ENCODE results near the gene FAM236C. TPM values are rescaled to one million over a fixed set of nuclear protein-coding genes. Genes with fewer than 3 reads are reported as not detected.
"Not testable (repeated sequence)": the region's sequence is repeated elsewhere in the genome, so short reads cannot be mapped to it uniquely, and the experiment has no call there.

Gene FAM236C
- total and polyA plus RNA-seq, 7 donors: not detected

DNA sequence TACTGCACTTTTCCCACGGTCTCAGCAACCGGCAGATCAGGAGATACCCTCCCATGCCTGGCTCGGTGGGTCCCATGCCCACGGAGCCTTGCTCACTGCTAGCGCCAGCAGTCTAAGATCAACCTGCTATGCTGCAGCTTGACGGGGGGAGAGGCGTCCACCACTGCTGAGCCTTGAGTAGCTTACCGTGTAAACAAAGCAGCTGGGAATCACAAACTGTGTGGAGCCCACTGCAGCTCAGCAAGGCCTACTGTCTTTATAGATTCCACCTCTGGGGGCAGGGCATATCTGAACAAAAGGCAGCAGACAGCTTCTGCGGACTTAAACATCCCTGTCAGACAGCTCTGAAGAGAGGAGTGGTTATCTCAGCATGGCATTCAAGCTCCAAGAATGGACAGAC is 47.6 kb downstream of the FAM236C start:
- H3K27ac ChIP-seq; H3K36me3 ChIP-seq (ENCODE audit: insufficient read depth in 1 of 2, low read depth in 1 of 2); H3K9me3 ChIP-seq; H3K4me3 ChIP-seq; ATAC-seq; intact Hi-C loops (cut with DNase I); H3K4me1 ChIP-seq; H3K27me3 ChIP-seq (ENCODE audit: insufficient read depth in 3 of 3, low read length in 2 of 3); DNase-seq: not testable (repeated sequence)
- WGBS, 3 donors: no CpG with 5 or more reads among the region's 9 CpGs

Other genes starting within 250 kb of the FAM236C start
- 10 to 100 TPM; 39.4 to 84.8 (median 55.1) TPM for gene PHKA1, start 198.3 kb upstream of the FAM236C start, total RNA-seq
- gene PHKA1, start 198.3 kb upstream of the FAM236C start, polyA plus RNA-seq: 100 to 1,000 TPM in 1 of 3 donors, 10 to 100 TPM in 2; 14.7 to 112 (median 47.8) TPM
- not detected for gene DMRTC1B, start 135.7 kb upstream of the FAM236C start, total RNA-seq
- gene DMRTC1B, start 135.7 kb upstream of the FAM236C start, polyA plus RNA-seq: not detected
- not detected for gene FAM236B, start 130.0 kb upstream of the FAM236C start, total RNA-seq
- not detected for gene FAM236B, start 130.0 kb upstream of the FAM236C start, polyA plus RNA-seq
- gene FAM236D, start 104.4 kb upstream of the FAM236C start, total RNA-seq: not detected
- gene FAM236D, start 104.4 kb upstream of the FAM236C start, polyA plus RNA-seq: not detected
- gene FAM236A, start 25.6 kb downstream of the FAM236C start, total RNA-seq: not detected
- gene FAM236A, start 25.6 kb downstream of the FAM236C start, polyA plus RNA-seq: not detected
- gene DMRTC1, start 31.2 kb downstream of the FAM236C start, total RNA-seq: not detected
- gene DMRTC1, start 31.2 kb downstream of the FAM236C start, polyA plus RNA-seq: not detected
- gene PABPC1L2B, start 90.3 kb downstream of the FAM236C start, total RNA-seq: not detected
- not detected for gene PABPC1L2B, start 90.3 kb downstream of the FAM236C start, polyA plus RNA-seq
- not detected for gene PABPC1L2A, start 166.9 kb downstream of the FAM236C start, total RNA-seq
- not detected for gene PABPC1L2A, start 166.9 kb downstream of the FAM236C start, polyA plus RNA-seq

All from psoas muscle (tissue), 8 donors.